Spleen (tissue), 7 donors: Measurements from ENCODE around the gene DEFB132.

Source experiments
- CTCF ChIP-seq, 11 experiments: fragments of 200-600 bp in 7 of 11; fragments of 450-650 bp in 4 of 11; sonication (generic) in 4 of 11; IDR thresholded peaks in 8 of 11; conservative IDR thresholded peaks in 3 of 11; 1 replicate in 7 of 11; 2 replicates in 4 of 11; pipeline versions ENCODE4 v1.4.0 to v1.8.0; 2016 to 2021; ENCODE audit warnings: antibody characterized with exemption in 11 of 11, inconsistent platforms in 4 of 11, mild to moderate bottlenecking in 1 of 11
- POLR2A ChIP-seq, 3 donors: fragments of 450-650 bp; IDR thresholded peaks; one replicate each; pipeline ENCODE4 v1.5.1; 2017; ENCODE audit warnings: antibody characterized with exemption in 3 of 3, mild to moderate bottlenecking in 1 of 3
- donor health status: DM: no; HTN: no; CAD: no; lungs with moderate emphysema.
- donor health status: DM: no; HTN: no; CAD: no.
- donor health status: DM: no; HTN: no; CAD: no.

GRCh38 chr20:263701-264100 is 6.2 kb downstream of the DEFB132 start:
- TF ChIP-seq CTCF (IDR thresholded peaks at IDR 0.05 in 8 of 11, conservative IDR thresholded peaks at IDR 0.05 in 3 of 11): no peak
- TF ChIP-seq POLR2A (IDR thresholded peaks at IDR 0.05): no peak
